ENCODE results near the gene IL9.

DNA sequence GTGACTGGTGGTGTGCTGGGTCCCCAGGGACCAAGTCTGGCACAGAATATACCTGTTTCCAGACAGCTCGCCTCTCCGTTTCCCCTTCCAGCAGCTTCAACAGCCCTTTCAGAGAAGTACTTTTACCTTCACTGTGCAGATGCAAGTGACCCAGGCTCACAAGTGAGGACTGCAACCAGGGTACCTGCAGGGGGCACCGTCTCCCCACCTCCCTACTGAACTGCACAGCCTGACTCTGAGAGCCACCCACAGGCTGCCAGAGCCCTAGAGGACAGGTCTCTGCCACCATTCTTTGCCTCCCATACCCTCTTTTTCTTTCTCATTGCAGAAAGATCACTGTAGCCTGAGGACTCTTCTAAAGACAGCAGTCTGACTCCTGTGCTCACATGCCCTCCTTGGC is 15.4 kb downstream of the IL9 start:
- TF ChIP-seq CTCF (IDR thresholded peaks at IDR 0.05; ENCODE audit: low read length) (peak; percentile 49), EZH2 (optimal IDR thresholded peaks at IDR 0.05; ENCODE audit: low read depth, low read length) (no peak)

Measured in MM.1S (cell line).